ENCODE data around the gene IGFN1.

Gene IGFN1

GRCh38 chr1:201186192-201186591, 4.4 kb upstream of the IGFN1 start:
- TF ChIP-seq ZFX (IDR thresholded peaks at IDR 0.05; ENCODE audit: borderline replicate concordance) (no peak), CTCF (IDR thresholded peaks at IDR 0.05) (no peak)
- no peak overlapping the region for H3K27ac ChIP-seq

- no peak overlapping the region for H3K27ac ChIP-seq
- TF ChIP-seq ZFX (IDR thresholded peaks at IDR 0.05; ENCODE audit: borderline replicate concordance) = no peak
- no peak for TF ChIP-seq CTCF (IDR thresholded peaks at IDR 0.05)
Observed at GRCh38 chr1:201189085-201189484, 1.5 kb upstream of the IGFN1 start.

GRCh38 chr1:201190005-201190404, 619 bp upstream of the IGFN1 start:
- no peak overlapping the region for H3K27ac ChIP-seq
- TF ChIP-seq ZFX (IDR thresholded peaks at IDR 0.05; ENCODE audit: borderline replicate concordance) (no peak), CTCF (IDR thresholded peaks at IDR 0.05) (no peak)

GRCh38 chr1:201191653-201192260, 1.1 kb downstream of the IGFN1 start:
- TF ChIP-seq ZFX (IDR thresholded peaks at IDR 0.05; ENCODE audit: borderline replicate concordance) (no peak), CTCF (IDR thresholded peaks at IDR 0.05) (no peak)
- no peak overlapping the region for H3K27ac ChIP-seq

GRCh38 chr1:201192261-201192788, 1.7 kb downstream of the IGFN1 start:
- H3K27ac ChIP-seq = no peak overlapping the region
- TF ChIP-seq ZFX (IDR thresholded peaks at IDR 0.05; ENCODE audit: borderline replicate concordance) = no peak
- no peak for TF ChIP-seq CTCF (IDR thresholded peaks at IDR 0.05)

GRCh38 chr1:201194046-201194445, 3.4 kb downstream of the IGFN1 start:
- TF ChIP-seq CTCF (IDR thresholded peaks at IDR 0.05) = no peak
- no peak for TF ChIP-seq ZFX (IDR thresholded peaks at IDR 0.05; ENCODE audit: borderline replicate concordance)
- no peak overlapping the region for H3K27ac ChIP-seq

GRCh38 chr1:201198598-201198997, 8.0 kb downstream of the IGFN1 start:
- TF ChIP-seq ZFX (IDR thresholded peaks at IDR 0.05; ENCODE audit: borderline replicate concordance) (no peak), CTCF (IDR thresholded peaks at IDR 0.05) (no peak)
- no peak overlapping the region for H3K27ac ChIP-seq

Measured in 22Rv1 (cell line).